AG04449 (cell line): ENCODE data around the gene CPOX.

Experiments
- CTCF ChIA-PET: fragments of 350-600 bp; formaldehyde crosslinking; extraction: SDS; loops from one replicate; lab custom pipeline; 2021; ENCODE audit warnings: antibody characterized with exemption; lab: Yijun Ruan, JAX
- POLR2A ChIA-PET: fragments of 400-600, 350-600 bp; formaldehyde crosslinking; extraction: SDS; loops from one replicate; lab custom pipeline; 2020; ENCODE audit warnings: antibody characterized with exemption, inconsistent platforms; lab: Yijun Ruan, JAX
- DNase-seq: peaks from one replicate; pipeline ENCODE4 v3.0.0-alpha.2; 2010; ENCODE audit warnings: low read depth, low spot score
- H3K4me3 ChIP-seq: 2 replicates; pipeline ENCODE4 v1.5.1; 2011; ENCODE audit warnings: low read depth, mild to moderate bottlenecking, control low read depth, low read length
- CTCF ChIP-seq: IDR thresholded peaks from one replicate; pipeline ENCODE4 v1.5.1; 2011; ENCODE audit warnings: mild to moderate bottlenecking, moderate library complexity, low read length, control low read depth, inconsistent platforms; ENCODE audit not compliant: insufficient read depth; ENCODE audit errors: missing control alignments

CPOX gene

DNA sequence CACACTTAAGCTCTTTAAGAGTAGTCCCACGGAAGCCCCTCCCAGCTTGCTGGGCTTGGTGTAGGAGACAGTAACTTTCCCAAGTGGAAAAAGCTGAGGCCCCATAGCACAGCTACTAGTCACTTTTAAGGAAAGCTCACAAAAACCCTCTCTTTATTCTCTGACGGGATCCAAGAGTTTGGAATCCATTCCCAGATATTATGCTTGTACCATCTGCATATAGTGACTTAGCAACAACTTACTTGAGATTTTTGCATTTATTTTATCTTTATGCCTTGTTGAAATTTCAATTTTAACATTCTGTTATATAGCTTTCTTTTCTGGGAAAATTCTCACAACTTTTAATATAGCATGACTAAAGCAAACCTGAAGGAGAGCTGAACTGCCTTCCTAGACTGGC is 42.2 kb downstream of the CPOX start:
- no peak for TF ChIP-seq CTCF
- no peak for DNase-seq
- ChIA-PET CTCF (interaction anchor here (1.5 kb wide), 1 partner anchor 30 kb away, joined by 3 read pairs; no protein-coding TSS in a partner anchor), POLR2A (no interaction called here)
- no peak overlapping the region for H3K4me3 ChIP-seq

DNA sequence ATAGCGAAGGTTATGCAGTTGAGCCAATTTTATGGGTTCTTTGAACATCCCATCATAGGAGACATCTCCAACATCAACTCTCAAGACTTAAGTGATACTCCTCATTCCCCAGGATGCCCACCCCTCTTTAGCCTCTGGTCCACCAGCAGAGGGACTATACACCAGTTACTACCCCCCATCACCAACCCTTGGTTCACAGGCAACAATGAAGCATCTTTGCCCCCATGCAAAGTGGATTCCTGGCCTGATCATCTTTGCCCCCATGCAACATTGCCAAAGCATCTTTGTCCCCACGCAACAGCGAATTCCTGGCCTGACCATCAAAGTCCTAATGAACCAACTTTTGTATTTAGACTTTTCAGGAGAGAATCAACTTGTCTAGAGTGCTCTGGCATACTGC is 42.6 kb downstream of the CPOX start:
- POLR2A ChIA-PET = no interaction called here
- CTCF ChIA-PET = interaction anchor here (1.5 kb wide), 1 partner anchor 30 kb away, joined by 3 read pairs; no protein-coding TSS in a partner anchor

DNA sequence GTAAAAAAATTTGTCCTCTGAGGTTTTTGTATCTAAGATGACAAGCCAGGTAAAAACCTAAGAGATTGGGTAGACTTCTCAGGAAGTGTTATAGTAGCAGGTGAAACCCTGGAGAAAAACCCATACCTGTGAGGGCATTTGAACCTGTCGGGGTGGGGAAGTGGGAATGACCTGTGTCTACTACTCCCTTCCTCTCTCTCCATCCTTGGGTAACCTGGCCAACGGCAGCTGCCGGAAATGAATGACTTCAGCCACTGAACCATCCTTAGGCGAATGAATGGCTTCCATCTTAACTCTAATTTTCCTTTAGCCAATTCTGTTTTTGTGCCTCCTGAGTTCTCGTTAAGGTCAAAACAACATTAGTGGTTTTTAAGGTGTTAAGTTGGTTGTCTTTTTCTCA is 44.9 kb downstream of the CPOX start:
- ChIA-PET POLR2A (no interaction called here), CTCF (no interaction called here)
- TF ChIP-seq CTCF = no peak
- H3K4me3 ChIP-seq = no peak overlapping the region
- no peak for DNase-seq

More for the DNA sequence above, 42.6 kb downstream of the CPOX start:
- TF ChIP-seq CTCF = no peak
- DNase-seq = no peak
- H3K4me3 ChIP-seq = no peak overlapping the region

- H3K4me3 ChIP-seq = no peak overlapping the region
- CTCF ChIA-PET = no interaction called here
- no peak for DNase-seq
- POLR2A ChIA-PET = no interaction called here
- TF ChIP-seq CTCF = no peak
These were observed 47.5 kb downstream of the CPOX start for GRCh38 chr3:98545940-98546339.

- TF ChIP-seq CTCF = no peak
- no peak overlapping the region for H3K4me3 ChIP-seq
- CTCF ChIA-PET = no interaction called here
- no peak for DNase-seq
- POLR2A ChIA-PET = no interaction called here
These were observed 50.8 kb downstream of the CPOX start for GRCh38 chr3:98542623-98543022.

DNA sequence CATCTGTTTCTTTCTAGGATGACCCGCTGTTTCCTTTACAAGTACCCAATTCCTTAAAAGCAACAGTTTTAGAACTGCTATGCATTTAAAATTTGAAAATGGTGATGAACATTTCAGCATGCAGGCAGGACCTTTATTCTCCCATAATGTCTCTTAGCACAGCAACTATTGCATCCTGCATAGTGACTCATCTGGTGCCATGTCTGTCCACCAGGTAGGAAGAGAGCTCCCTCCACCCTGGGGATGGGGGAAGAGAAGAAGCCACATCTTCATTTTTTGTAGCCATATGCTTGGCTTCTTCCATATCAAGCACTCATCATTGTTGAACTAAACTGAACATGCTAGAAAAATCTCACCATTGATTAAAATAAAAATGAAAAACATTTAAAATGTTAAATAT is 51.7 kb downstream of the CPOX start:
- DNase-seq = no peak
- ChIA-PET POLR2A (no interaction called here), CTCF (no interaction called here)
- H3K4me3 ChIP-seq = no peak overlapping the region
- no peak for TF ChIP-seq CTCF
